CD4-positive, alpha-beta memory T cell (primary cell): ENCODE measurements around the gene LHX6. TPM values are rescaled to one million over a fixed set of nuclear protein-coding genes. Genes with fewer than 3 reads are reported as not detected.

ENCODE experiments used
- CTCF ChIA-PET: fragments of 350-600 bp; sonication (Branson Sonifier 250); formaldehyde crosslinking; loops from one replicate; lab custom pipeline; 2021; ENCODE audit warnings: inconsistent platforms; ENCODE audit not compliant: partially characterized antibody; lab: Charles Lee
- POLR2A ChIA-PET: fragments of 350-600 bp; sonication (Branson Sonifier 250); formaldehyde crosslinking; loops from one replicate; lab custom pipeline; 2021; ENCODE audit not compliant: partially characterized antibody; lab: Charles Lee
- DNase-seq, 5 donors: peaks; one replicate each; pipeline versions ENCODE4 v3.0.0 to v3.0.0-alpha.2; 2020 to 2022; ENCODE audit warnings: mixed read lengths in 1 of 5
- H3K27ac ChIP-seq: one replicate; pipeline ENCODE4 v1.7.0; 2013; ENCODE audit warnings: low read depth, low read length
- H3K27me3 ChIP-seq: 2 replicates; pipeline ENCODE4 v1.7.0; 2013; ENCODE audit warnings: mild to moderate bottlenecking, low read length, moderate library complexity; ENCODE audit not compliant: insufficient read depth
- H3K36me3 ChIP-seq: 2 replicates; pipeline ENCODE4 v1.7.0; 2013; ENCODE audit warnings: mild to moderate bottlenecking, low read length, moderate library complexity; ENCODE audit not compliant: insufficient read depth
- H3K4me1 ChIP-seq: 2 replicates; pipeline ENCODE4 v1.7.0; 2013; ENCODE audit warnings: mild to moderate bottlenecking, low read length, moderate library complexity; ENCODE audit not compliant: insufficient read depth
- H3K4me3 ChIP-seq, 2 donors: one replicate each; pipeline ENCODE4 v1.7.0; 2013; ENCODE audit warnings: low read length in 2 of 2, mild to moderate bottlenecking in 1 of 2
- H3K9me3 ChIP-seq, 2 donors: one replicate each; pipeline ENCODE4 v1.7.0; 2013; ENCODE audit warnings: low read length in 2 of 2, control low read depth in 1 of 2; ENCODE audit not compliant: control insufficient read depth in 1 of 2
- H3K27ac Mint-ChIP-seq, 7 donors: one replicate each; pipeline ENCODE4 v1.8.0; 2020 to 2021; ENCODE audit warnings: mixed read lengths in 7 of 7, mild to moderate bottlenecking in 6 of 7, inconsistent platforms in 3 of 7, moderate library complexity in 3 of 7
- H3K27me3 Mint-ChIP-seq, 2 donors: one replicate each; pipeline ENCODE4 v1.8.0; 2020 to 2021; ENCODE audit warnings: mixed read lengths in 2 of 2
- H3K36me3 Mint-ChIP-seq, 2 donors: one replicate each; pipeline ENCODE4 v1.8.0; 2020 to 2021; ENCODE audit warnings: mixed read lengths in 2 of 2, inconsistent platforms in 1 of 2, mild to moderate bottlenecking in 1 of 2
- H3K4me1 Mint-ChIP-seq, 4 donors: one replicate each; pipeline ENCODE4 v1.8.0; 2020 to 2021; ENCODE audit warnings: mixed read lengths in 4 of 4, mild to moderate bottlenecking in 1 of 4
- H3K4me3 Mint-ChIP-seq, 8 donors: one replicate each; pipeline ENCODE4 v1.8.0; 2020 to 2021; ENCODE audit warnings: mixed read lengths in 8 of 8, mild to moderate bottlenecking in 7 of 8, moderate library complexity in 6 of 8, inconsistent platforms in 3 of 8
- H3K9me3 Mint-ChIP-seq, 8 donors: one replicate each; pipeline ENCODE4 v1.8.0; 2020 to 2021; ENCODE audit warnings: mixed read lengths in 8 of 8, mild to moderate bottlenecking in 5 of 8, inconsistent platforms in 3 of 8, moderate library complexity in 1 of 8
- intact Hi-C: fragments of 100-400 bp; cut with micrococcal nuclease; formaldehyde crosslinking; loops from one replicate; pipeline ENCODE4 v1.15.1; 2023
- polyA plus RNA-seq, 2 donors: library from polyadenylated mRNA; unstranded; fragments of 300-500 nt; fragmentation: Illumina TruSeq; gene quantifications; one replicate each; pipeline ENCODE4 v1.2.3, GENCODE V29; 2021
- total RNA-seq, 2 experiments: library from RNA; stranded (reverse); gene quantifications; one replicate each; pipeline ENCODE4 v1.2.3, GENCODE V29; 2021

Gene LHX6
- total and polyA plus RNA-seq, 4 experiments from 2014 or later, result not detected

DNA sequence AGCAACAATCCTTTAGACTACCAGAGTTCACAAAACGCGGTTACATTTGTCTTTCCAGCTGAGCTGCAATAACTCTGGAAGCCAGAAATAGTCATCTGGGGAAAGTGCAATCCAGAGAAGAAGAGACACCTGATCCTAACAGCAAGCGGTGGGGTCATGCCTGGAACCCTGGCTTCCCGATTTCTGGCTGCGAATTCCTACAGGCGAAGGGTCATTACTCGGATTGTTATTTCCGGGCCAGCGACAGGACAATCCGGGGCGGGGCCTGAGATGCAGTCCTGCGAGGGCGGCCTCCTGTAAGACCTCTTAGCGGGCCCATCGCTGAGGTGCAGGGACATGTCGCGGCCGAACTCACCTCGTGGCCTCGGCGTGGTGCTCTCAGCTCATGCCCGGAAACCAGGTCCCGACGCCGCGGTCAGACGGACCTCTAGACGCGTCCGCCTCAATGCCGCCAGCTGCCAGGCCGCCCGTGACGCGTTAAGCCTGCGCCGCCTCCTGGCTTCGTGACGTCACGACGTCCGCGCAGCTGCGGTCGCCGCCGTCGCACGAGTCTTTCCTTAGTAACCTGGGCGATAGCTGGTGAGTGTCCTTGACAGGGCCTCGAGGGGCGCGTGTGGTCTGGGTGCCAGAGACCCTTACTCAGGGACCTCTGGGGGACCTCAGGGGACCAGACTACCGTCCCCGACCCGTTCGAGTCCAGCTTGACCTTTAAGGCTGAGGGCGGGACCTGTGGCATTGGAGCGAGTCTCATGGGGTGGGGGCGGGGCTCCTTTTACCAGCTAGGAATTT, 35.8 kb upstream of the LHX6 start, which contains the start of the genes MRRF and RBM18:
Gene MRRF, plus strand, starts transcription at position 523 of the 789 bp plus-strand sequence. CDS start 6,010 bp downstream, outside the sequence.
Gene RBM18, minus strand, starts transcription at position 481 of the 789 bp plus-strand sequence. CDS start 3,348 bp downstream, outside the sequence.
- POLR2A ChIA-PET, result interaction anchor here (0.5 to 2.1 kb wide), 10 partner anchors 10 to 1063 kb away, joined by 3 to 6 read pairs (median 3); partner anchors contain the start of genes MORN5, NDUFA8, PDCL and RAB14
- Histone ChIP-seq H3K27ac (peak within 1 kb of the TSS; percentile 97), H3K36me3 (peaks cover 3% of the 10 kb centered on the region), H3K27me3 (no peaks in the 10 kb centered on the region), H3K4me3 (peak within 1 kb of the TSS; percentile 93 to 94), H3K9me3 (no peaks in the 10 kb centered on the region), H3K4me1 (peaks cover 50% of the 10 kb centered on the region)
- CTCF ChIA-PET, result interaction anchor here (1.4 to 1.6 kb wide), 4 partner anchors 13 to 166 kb away, joined by 3 read pairs; no protein-coding TSS in a partner anchor
- Mint-ChIP-seq H3K36me3 (peaks cover 13 to 38% of the 10 kb centered on the region in 2 donors), H3K27ac (peak within 1 kb of the TSS; percentile 94 to 100 (median 100)), H3K9me3 (no peaks in the 10 kb centered on the region), H3K4me3 (peak within 1 kb of the TSS; percentile 90 to 99 (median 98)), H3K27me3 (no peaks in the 10 kb centered on the region), H3K4me1 (peaks cover 34 to 68% (median 49%) of the 10 kb centered on the region in 4 donors)
- DNase-seq, result peak; percentile 86 to 91 (median 88)
- intact Hi-C loops, result loop anchor here (1.0 to 10.0 kb wide), 3 partner anchors 105 to 560 kb away; partner anchors contain the start of genes MORN5, NDUFA8, PDCL and TTLL11

- Mint-ChIP-seq H3K27ac (peak overlapping the region; percentile 94 to 100 (median 100)), H3K4me1 (peaks cover 34 to 68% (median 49%) of the 10 kb centered on the region in 4 donors)
- CTCF ChIA-PET, result interaction anchor here (0.5 to 1.6 kb wide), 5 partner anchors 10 to 693 kb away, joined by 3 read pairs; no protein-coding TSS in a partner anchor
Measured at GRCh38 chr9:122263699-122264349, 35.1 kb upstream of the LHX6 start.

DNA sequence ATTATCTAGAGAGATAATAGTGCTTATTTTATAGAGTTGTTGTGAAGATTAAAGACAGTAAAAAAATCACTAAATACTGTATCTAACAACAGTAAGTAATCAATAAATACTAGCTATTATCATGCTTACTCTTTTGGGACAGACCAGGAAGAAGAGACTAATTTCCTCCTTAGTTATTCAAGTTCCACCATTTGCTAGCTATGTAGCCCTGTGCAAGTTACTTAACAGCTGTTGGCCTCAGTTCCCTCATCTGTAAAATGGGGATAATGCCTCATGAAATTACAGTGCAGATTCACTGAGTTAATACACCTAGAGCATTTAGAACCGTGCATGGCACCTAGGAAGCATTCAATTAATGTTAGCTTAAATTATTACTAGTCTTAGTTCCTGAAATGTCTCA, 33.3 kb upstream of the LHX6 start:
- intact Hi-C loops, result loop anchor here (10.0 kb wide), 1 partner anchor 563 kb away; the partner anchor contains the start of gene PDCL
- Histone ChIP-seq H3K27ac (no peak overlapping the region), H3K9me3 (no peaks in the 10 kb centered on the region), H3K4me1 (peaks cover 44% of the 10 kb centered on the region), H3K27me3 (no peaks in the 10 kb centered on the region), H3K36me3 (peaks cover 9% of the 10 kb centered on the region), H3K4me3 (no peak overlapping the region)
- peak overlapping the region; percentile 37 to 100 (median 85) for H3K27ac Mint-ChIP-seq
- no peak for DNase-seq
- ChIA-PET CTCF (no interaction called here), POLR2A (no interaction called here)
- no peaks in the 10 kb centered on the region for H3K9me3 Mint-ChIP-seq
- peaks cover 35 to 62% (median 46%) of the 10 kb centered on the region in 4 donors for H3K4me1 Mint-ChIP-seq
- peak overlapping the region in 4 of 8 donors; percentile 2 to 81 (median 27) for H3K4me3 Mint-ChIP-seq
- peaks cover 28 to 55% of the 10 kb centered on the region in 2 donors for H3K36me3 Mint-ChIP-seq
- no peaks in the 10 kb centered on the region for H3K27me3 Mint-ChIP-seq

More at GRCh38 chr9:122263699-122264349, 35.1 kb upstream of the LHX6 start:
- intact Hi-C loops, result loop anchor here (1.0 to 10.0 kb wide), 3 partner anchors 105 to 561 kb away; partner anchors contain the start of genes MORN5, NDUFA8, PDCL and TTLL11
- no peaks in the 10 kb centered on the region for H3K27me3 Mint-ChIP-seq
- POLR2A ChIA-PET, result interaction anchor here (1.1 to 2.1 kb wide), 4 partner anchors 9 to 172 kb away, joined by 3 to 6 read pairs (median 4); no protein-coding TSS in a partner anchor
- no peaks in the 10 kb centered on the region for H3K27me3 ChIP-seq
- peak overlapping the region; percentile 90 to 99 (median 98) for H3K4me3 Mint-ChIP-seq
- H3K9me3 Mint-ChIP-seq, result no peaks in the 10 kb centered on the region
- H3K36me3 Mint-ChIP-seq, result peaks cover 21 to 46% of the 10 kb centered on the region in 2 donors
- H3K4me1 ChIP-seq, result peaks cover 50% of the 10 kb centered on the region
- peak overlapping the region; percentile 93 to 94 for H3K4me3 ChIP-seq
- H3K36me3 ChIP-seq, result peaks cover 9% of the 10 kb centered on the region
- DNase-seq, result no peak
- no peaks in the 10 kb centered on the region for H3K9me3 ChIP-seq
- peak overlapping the region; percentile 97 for H3K27ac ChIP-seq

DNA sequence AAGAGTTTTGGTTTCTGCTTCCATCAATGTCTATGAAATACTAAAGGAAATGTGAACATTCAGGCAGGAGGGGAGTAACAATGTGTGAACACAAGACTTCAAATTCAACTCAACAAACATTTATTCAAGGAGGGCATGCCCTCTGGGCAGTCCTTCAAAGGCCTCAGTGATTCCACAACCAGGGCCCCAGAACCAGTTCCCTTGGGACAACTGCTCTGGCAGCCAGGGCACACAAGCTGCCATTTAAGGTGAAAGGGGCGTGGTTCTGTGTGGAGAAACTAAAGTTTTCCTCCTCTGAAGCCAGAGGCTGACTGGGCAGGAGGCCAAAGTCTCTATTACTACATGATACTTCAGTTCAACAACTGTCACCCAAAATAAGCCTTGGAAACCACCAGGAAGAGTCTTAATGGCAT, 32.7 kb upstream of the LHX6 start:
- peaks cover 28 to 55% of the 10 kb centered on the region in 2 donors for H3K36me3 Mint-ChIP-seq

GRCh38 chr9:122258886-122259415, 30.2 kb upstream of the LHX6 start:
- peaks cover 35 to 53% of the 10 kb centered on the region in 2 donors for H3K36me3 Mint-ChIP-seq
- intact Hi-C loops, result no loop called here
- H3K27me3 Mint-ChIP-seq, result no peaks in the 10 kb centered on the region
- no peaks in the 10 kb centered on the region for H3K9me3 ChIP-seq
- POLR2A ChIA-PET, result no interaction called here
- H3K27ac Mint-ChIP-seq, result no peak overlapping the region
- H3K4me1 ChIP-seq, result peaks cover 33% of the 10 kb centered on the region
- H3K36me3 ChIP-seq, result peaks cover 14% of the 10 kb centered on the region
- H3K4me3 Mint-ChIP-seq, result no peak overlapping the region
- H3K4me3 ChIP-seq, result no peak overlapping the region
- H3K9me3 Mint-ChIP-seq, result no peaks in the 10 kb centered on the region
- CTCF ChIA-PET, result no interaction called here
- no peaks in the 10 kb centered on the region for H3K27me3 ChIP-seq
- H3K27ac ChIP-seq, result no peak overlapping the region
- peaks cover 35 to 43% (median 37%) of the 10 kb centered on the region in 4 donors for H3K4me1 Mint-ChIP-seq
- DNase-seq, result no peak

More for the DNA sequence above, 32.7 kb upstream of the LHX6 start:
- H3K36me3 ChIP-seq, result peaks cover 9% of the 10 kb centered on the region
- Mint-ChIP-seq H3K27ac (peak overlapping the region; percentile 2 to 94 (median 74)), H3K27me3 (no peaks in the 10 kb centered on the region), H3K4me3 (peak overlapping the region in 2 of 8 donors; percentile 22 to 41), H3K4me1 (peaks cover 35 to 61% (median 45%) of the 10 kb centered on the region in 4 donors), H3K9me3 (no peaks in the 10 kb centered on the region)
- CTCF ChIA-PET, result no interaction called here
- H3K27ac ChIP-seq, result no peak overlapping the region
- DNase-seq, result no peak
- no peak overlapping the region for H3K4me3 ChIP-seq
- intact Hi-C loops, result loop anchor here (10.0 kb wide), 1 partner anchor 563 kb away; the partner anchor contains the start of gene PDCL
- H3K9me3 ChIP-seq, result no peaks in the 10 kb centered on the region
- peaks cover 42% of the 10 kb centered on the region for H3K4me1 ChIP-seq
- POLR2A ChIA-PET, result no interaction called here
- no peaks in the 10 kb centered on the region for H3K27me3 ChIP-seq

DNA sequence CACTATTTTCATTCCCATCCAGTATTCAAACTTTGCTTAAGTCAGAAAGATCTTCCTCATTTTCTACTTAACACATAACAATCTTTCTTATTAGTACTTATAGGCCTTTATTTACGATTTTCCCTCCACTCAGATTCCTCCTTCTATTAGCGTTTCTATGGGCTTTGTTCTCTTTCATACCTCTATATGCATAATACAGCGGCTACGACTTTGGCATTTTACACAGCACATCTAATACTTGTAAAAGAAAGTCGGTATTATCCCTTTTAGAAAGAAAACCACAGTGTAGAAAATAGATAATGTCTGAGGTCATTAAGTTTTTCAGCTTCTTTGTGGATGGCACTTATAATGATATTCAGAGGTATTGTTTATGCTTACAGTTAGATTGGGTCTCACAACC, 27.4 kb upstream of the LHX6 start:
- no peak for DNase-seq
- H3K4me3 Mint-ChIP-seq, result no peak overlapping the region
- peaks cover 42 to 66% of the 10 kb centered on the region in 2 donors for H3K36me3 Mint-ChIP-seq
- Histone ChIP-seq H3K36me3 (peaks cover 23% of the 10 kb centered on the region), H3K27me3 (no peaks in the 10 kb centered on the region), H3K27ac (no peak overlapping the region), H3K4me1 (peaks cover 5% of the 10 kb centered on the region), H3K9me3 (no peaks in the 10 kb centered on the region), H3K4me3 (no peak overlapping the region)
- peaks cover 20 to 26% (median 21%) of the 10 kb centered on the region in 4 donors for H3K4me1 Mint-ChIP-seq
- H3K27me3 Mint-ChIP-seq, result no peaks in the 10 kb centered on the region
- no peaks in the 10 kb centered on the region for H3K9me3 Mint-ChIP-seq
- ChIA-PET POLR2A (no interaction called here), CTCF (interaction anchor here (0.9 kb wide), 1 partner anchor 94 kb away, joined by 4 read pairs; no protein-coding TSS in a partner anchor)
- H3K27ac Mint-ChIP-seq, result peak overlapping the region in 2 of 7 donors; percentile 2 to 15
- intact Hi-C loops, result no loop called here
